Stimulated activated CD4-positive, alpha-beta T cell treated with anti-CD3 and anti-CD28 coated beads, Interleukin-4, amount 100 ng/mL, for 4 hours (primary cell): ENCODE data around the gene PAX8.

Source experiments
- DNase-seq, 2 experiments: peaks; one replicate each; pipeline ENCODE4 v3.0.0-alpha.2; 2020

PAX8 gene

GRCh38 chr2:113181258-113182051 lies 97.3 kb downstream of the PAX8 start:
- no peak for DNase-seq

GRCh38 chr2:113180131-113180946 lies 98.4 kb downstream of the PAX8 start:
- DNase-seq: peak in 1 of 2 experiments; percentile 42

- no peak for DNase-seq
Observed at GRCh38 chr2:113179446-113180045, 99.2 kb downstream of the PAX8 start.

- peak in 1 of 2 experiments; percentile 63 for DNase-seq
Observed at GRCh38 chr2:113178891-113179290, 99.8 kb downstream of the PAX8 start.

GRCh38 chr2:113178069-113178746 lies 100.5 kb downstream of the PAX8 start:
- DNase-seq: no peak

- DNase-seq: no peak
Observed at GRCh38 chr2:113176696-113177355, 101.9 kb downstream of the PAX8 start.

GRCh38 chr2:113175736-113176695 lies 102.7 kb downstream of the PAX8 start:
- peak in 1 of 2 experiments; percentile 26 for DNase-seq

GRCh38 chr2:113175042-113175628 lies 103.6 kb downstream of the PAX8 start:
- peak in 1 of 2 experiments; percentile 52 for DNase-seq

- DNase-seq: no peak
Observed at GRCh38 chr2:113174376-113174750, 104.4 kb downstream of the PAX8 start.

GRCh38 chr2:113173542-113174375 lies 105.0 kb downstream of the PAX8 start, which contains the start of gene PSD4:
PSD4 (plus strand) TSS chr2:113173971; CDS start chr2:113182457, 8,486 bp downstream.
- peak; percentile 77 to 83 for DNase-seq

GRCh38 chr2:113172721-113173541 lies 105.8 kb downstream of the PAX8 start:
- DNase-seq: no peak

- DNase-seq: no peak
Observed at GRCh38 chr2:113171334-113172075, 107.2 kb downstream of the PAX8 start.

- no peak for DNase-seq
Observed at GRCh38 chr2:113169586-113169985, 109.1 kb downstream of the PAX8 start.

GRCh38 chr2:113169002-113169530 lies 109.7 kb downstream of the PAX8 start:
- DNase-seq: peak in 1 of 2 experiments; percentile 14

- no peak for DNase-seq
Observed at GRCh38 chr2:113167962-113168340, 110.8 kb downstream of the PAX8 start.

GRCh38 chr2:113167115-113167932 lies 111.4 kb downstream of the PAX8 start:
- DNase-seq: peak; percentile 38 to 40

GRCh38 chr2:113166187-113166645 lies 112.5 kb downstream of the PAX8 start:
- DNase-seq: no peak
